Lower leg skin (tissue), 3 donors: Measurements from ENCODE around the gene MYO3B.

Experiments
- POLR2A ChIP-seq, 2 donors: fragments of 450-650 bp; IDR thresholded peaks; one replicate each; pipeline ENCODE4 v1.6.1; 2016 to 2017; ENCODE audit warnings: antibody characterized with exemption in 2 of 2, mild to moderate bottlenecking in 1 of 2, moderate library complexity in 1 of 2
- TF ChIP-seq, protein P1 (sequence below), 3 donors: fragments of 450-650 bp; IDR thresholded peaks; one replicate each; pipeline ENCODE4 v1.5.1; 2016; ENCODE audit warnings: antibody characterized with exemption in 3 of 3, mild to moderate bottlenecking in 3 of 3, moderate library complexity in 2 of 3

GRCh38 chr2:170165129-170165528 lies 12.8 kb upstream of the MYO3B start:
- TF ChIP-seq, protein P1, sequence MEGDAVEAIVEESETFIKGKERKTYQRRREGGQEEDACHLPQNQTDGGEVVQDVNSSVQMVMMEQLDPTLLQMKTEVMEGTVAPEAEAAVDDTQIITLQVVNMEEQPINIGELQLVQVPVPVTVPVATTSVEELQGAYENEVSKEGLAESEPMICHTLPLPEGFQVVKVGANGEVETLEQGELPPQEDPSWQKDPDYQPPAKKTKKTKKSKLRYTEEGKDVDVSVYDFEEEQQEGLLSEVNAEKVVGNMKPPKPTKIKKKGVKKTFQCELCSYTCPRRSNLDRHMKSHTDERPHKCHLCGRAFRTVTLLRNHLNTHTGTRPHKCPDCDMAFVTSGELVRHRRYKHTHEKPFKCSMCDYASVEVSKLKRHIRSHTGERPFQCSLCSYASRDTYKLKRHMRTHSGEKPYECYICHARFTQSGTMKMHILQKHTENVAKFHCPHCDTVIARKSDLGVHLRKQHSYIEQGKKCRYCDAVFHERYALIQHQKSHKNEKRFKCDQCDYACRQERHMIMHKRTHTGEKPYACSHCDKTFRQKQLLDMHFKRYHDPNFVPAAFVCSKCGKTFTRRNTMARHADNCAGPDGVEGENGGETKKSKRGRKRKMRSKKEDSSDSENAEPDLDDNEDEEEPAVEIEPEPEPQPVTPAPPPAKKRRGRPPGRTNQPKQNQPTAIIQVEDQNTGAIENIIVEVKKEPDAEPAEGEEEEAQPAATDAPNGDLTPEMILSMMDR (IDR thresholded peaks at IDR 0.05): no peak
- TF ChIP-seq POLR2A (IDR thresholded peaks at IDR 0.05): no peak
